ENCODE data around the gene STOX2.

STOX2 gene

GRCh38 chr4:184058026-184058425 is 152.9 kb downstream of the STOX2 start:
- no peak for DNase-seq (ENCODE audit: low read depth)
- H3K4me3 ChIP-seq (ENCODE audit: low read depth, low read length): no peak overlapping the region
- no peak for TF ChIP-seq CTCF (IDR thresholded peaks at IDR 0.05; ENCODE audit: insufficient read depth, low read depth, low read length, missing control alignments)

- H3K4me3 ChIP-seq (ENCODE audit: low read depth, low read length): no peak overlapping the region
- DNase-seq (ENCODE audit: low read depth): no peak
- no peak for TF ChIP-seq CTCF (IDR thresholded peaks at IDR 0.05; ENCODE audit: insufficient read depth, low read depth, low read length, missing control alignments)
Observed at GRCh38 chr4:184059099-184059498, 154.0 kb downstream of the STOX2 start.

GRCh38 chr4:184061582-184061981 is 156.5 kb downstream of the STOX2 start:
- no peak for TF ChIP-seq CTCF (IDR thresholded peaks at IDR 0.05; ENCODE audit: insufficient read depth, low read depth, low read length, missing control alignments)
- H3K4me3 ChIP-seq (ENCODE audit: low read depth, low read length): no peak overlapping the region
- DNase-seq (ENCODE audit: low read depth): no peak

- no peak for DNase-seq (ENCODE audit: low read depth)
- no peak for TF ChIP-seq CTCF (IDR thresholded peaks at IDR 0.05; ENCODE audit: insufficient read depth, low read depth, low read length, missing control alignments)
- H3K4me3 ChIP-seq (ENCODE audit: low read depth, low read length): no peak overlapping the region
Observed at GRCh38 chr4:184062769-184063168, 157.7 kb downstream of the STOX2 start.

- H3K4me3 ChIP-seq (ENCODE audit: low read depth, low read length): no peak overlapping the region
- no peak for TF ChIP-seq CTCF (IDR thresholded peaks at IDR 0.05; ENCODE audit: insufficient read depth, low read depth, low read length, missing control alignments)
- no peak for DNase-seq (ENCODE audit: low read depth)
Observed at GRCh38 chr4:184064877-184065276, 159.8 kb downstream of the STOX2 start.

GRCh38 chr4:184066584-184067300 is 161.6 kb downstream of the STOX2 start:
- DNase-seq (ENCODE audit: low read depth): no peak
- no peak overlapping the region for H3K4me3 ChIP-seq (ENCODE audit: low read depth, low read length)

More at GRCh38 chr4:184066584-184067300, 161.6 kb downstream of the STOX2 start:
- no peak for TF ChIP-seq CTCF (IDR thresholded peaks at IDR 0.05; ENCODE audit: insufficient read depth, low read depth, low read length, missing control alignments)
